Measurements from ENCODE around the gene AP2B1. TPM values are rescaled to one million over a fixed set of nuclear protein-coding genes. Genes with fewer than 3 reads are reported as not detected.
"Not testable (repeated sequence)": the region's sequence is repeated elsewhere in the genome, so short reads cannot be mapped to it uniquely, and the experiment has no call there.

Gene AP2B1
- total and polyA plus RNA-seq, 2 experiments from 2014 or later = 76.1 to 87.0 TPM

DNA sequence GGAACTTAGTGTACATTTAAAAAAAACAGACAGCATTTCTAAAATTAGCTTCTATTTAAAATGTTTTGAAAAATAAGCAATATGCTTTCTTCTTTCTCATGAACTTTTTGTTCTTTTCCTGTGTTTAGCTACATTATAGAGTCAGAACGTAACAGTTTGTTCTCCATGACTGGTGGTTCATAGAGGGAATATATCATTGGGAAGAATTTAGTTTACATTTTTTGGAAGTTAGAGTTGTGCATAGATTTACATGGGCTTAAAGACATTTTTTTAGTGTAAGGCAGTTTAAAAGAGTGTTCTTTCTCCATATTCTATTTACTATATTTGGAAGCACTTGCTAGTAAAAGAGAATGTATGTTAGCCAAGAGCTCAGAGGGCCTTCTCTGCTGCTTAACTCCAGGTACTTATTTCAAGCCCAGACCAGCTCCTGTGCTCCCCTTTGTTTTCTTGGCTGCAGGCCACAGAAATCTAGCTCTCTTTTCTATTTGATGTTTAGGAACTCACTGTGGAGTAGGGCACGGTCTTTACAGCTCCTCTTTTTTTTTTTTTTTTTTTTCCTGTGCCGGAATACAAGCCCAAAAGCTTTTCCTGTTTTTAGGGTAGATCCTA, 20.2 kb downstream of the AP2B1 start:
- no peak overlapping the region for H3K4me2 ChIP-seq
- no peaks in the 10 kb centered on the region for H3K9me2 ChIP-seq (replicated peaks; ENCODE audit: insufficient read depth)
- no peaks in the 10 kb centered on the region for H4K20me1 ChIP-seq (ENCODE audit: insufficient read depth, poor library complexity, severe bottlenecking)
- H3K27me3 ChIP-seq = no peaks in the 10 kb centered on the region
- TF ChIP-seq EZH2phosphoT487 (IDR thresholded peaks at IDR 0.05; ENCODE audit: low read depth, severe bottlenecking, unreplicated experiment) (no peak), CTCF (IDR thresholded peaks at IDR 0.05; ENCODE audit: poor library complexity) (no peak), EZH2 (IDR thresholded peaks at IDR 0.05; ENCODE audit: borderline replicate concordance) (no peak)
- no peak for DNase-seq (ENCODE audit: low spot score)
- no peaks in the 10 kb centered on the region for H3K36me3 ChIP-seq (replicated peaks; ENCODE audit: insufficient read depth, low read depth)
- no peak overlapping the region for H3K4me3 ChIP-seq
- no peak overlapping the region for H2AFZ ChIP-seq
- no peaks in the 10 kb centered on the region for H3K79me2 ChIP-seq
- peak overlapping the region; percentile 2 for H3K27ac ChIP-seq
- no peaks in the 10 kb centered on the region for H3K4me1 ChIP-seq (ENCODE audit: insufficient read depth)
- H3K9me3 ChIP-seq (ENCODE audit: low read depth) = no peaks in the 10 kb centered on the region
- WGBS (ENCODE audit: low lambda C conversion rate, missing lambda C conversion rate) = 82% methylated on average over 3 of the region's 3 CpGs

DNA sequence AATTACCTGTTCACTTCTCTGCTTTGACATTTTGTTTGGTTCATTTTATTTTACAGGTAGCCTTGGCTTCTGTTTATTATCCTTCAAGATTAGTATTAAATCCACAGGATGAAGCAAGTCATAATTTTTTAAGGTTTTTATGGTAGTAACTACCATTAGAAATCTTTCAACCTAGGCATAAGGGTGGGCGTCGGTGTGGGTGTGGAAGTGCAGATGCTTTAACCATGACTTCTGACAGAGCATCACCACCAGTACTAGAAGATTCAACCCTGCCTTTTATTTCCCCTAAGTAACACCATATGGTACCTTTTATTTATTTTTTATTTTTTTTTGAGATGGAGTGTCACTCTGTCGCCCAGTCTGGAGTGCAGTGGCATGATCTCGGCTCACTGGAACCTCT, 22.7 kb downstream of the AP2B1 start:
- H2AFZ ChIP-seq = no peak overlapping the region
- no peaks in the 10 kb centered on the region for H3K27me3 ChIP-seq
- no peak for DNase-seq (ENCODE audit: low spot score)
- H3K36me3 ChIP-seq (replicated peaks; ENCODE audit: insufficient read depth, low read depth) = no peaks in the 10 kb centered on the region
- H4K20me1 ChIP-seq (ENCODE audit: insufficient read depth, poor library complexity, severe bottlenecking) = peaks cover 3% of the 10 kb centered on the region
- H3K4me3 ChIP-seq = no peak overlapping the region
- H3K4me1 ChIP-seq (ENCODE audit: insufficient read depth) = no peaks in the 10 kb centered on the region
- no peak overlapping the region for H3K27ac ChIP-seq
- H3K79me2 ChIP-seq = peaks cover 12% of the 10 kb centered on the region
- no peak for TF ChIP-seq CTCF (IDR thresholded peaks at IDR 0.05; ENCODE audit: poor library complexity)
- no peak for TF ChIP-seq EZH2 (IDR thresholded peaks at IDR 0.05; ENCODE audit: borderline replicate concordance)
- no peak for TF ChIP-seq EZH2phosphoT487 (IDR thresholded peaks at IDR 0.05; ENCODE audit: low read depth, severe bottlenecking, unreplicated experiment)
- no peak overlapping the region for H3K4me2 ChIP-seq
- H3K9me2 ChIP-seq (replicated peaks; ENCODE audit: insufficient read depth) = no peaks in the 10 kb centered on the region
- 99% methylated on average over 4 of the region's 4 CpGs for whole genome bisulfite sequencing (ENCODE audit: low lambda C conversion rate, missing lambda C conversion rate)
- H3K9me3 ChIP-seq (ENCODE audit: low read depth) = no peaks in the 10 kb centered on the region

DNA sequence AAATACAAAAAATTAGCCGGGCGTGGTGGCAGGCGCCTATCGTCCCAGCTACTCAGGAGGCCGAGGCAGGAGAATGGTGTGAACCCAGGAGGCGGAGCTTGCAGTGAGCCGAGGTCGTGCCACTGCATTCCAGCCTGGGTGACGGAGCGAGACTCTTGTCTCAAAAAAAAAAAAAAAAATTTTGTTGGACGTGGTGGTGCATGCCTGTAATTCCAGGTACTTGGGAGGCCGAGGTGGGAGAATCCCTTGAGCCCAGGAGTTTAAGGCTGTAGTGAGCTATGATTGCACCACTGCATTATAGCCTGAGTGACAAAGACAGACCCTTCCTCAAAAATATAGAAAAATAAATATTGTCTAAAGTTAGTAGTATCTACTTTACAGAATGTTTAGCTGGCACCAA, 23.6 kb downstream of the AP2B1 start:
- not testable (repeated sequence) for H3K27ac ChIP-seq; H3K9me3 ChIP-seq (ENCODE audit: low read depth); H3K4me2 ChIP-seq; H2AFZ ChIP-seq; H4K20me1 ChIP-seq (ENCODE audit: insufficient read depth, poor library complexity, severe bottlenecking); H3K9me2 ChIP-seq (replicated peaks; ENCODE audit: insufficient read depth); H3K27me3 ChIP-seq; H3K4me1 ChIP-seq (ENCODE audit: insufficient read depth); H3K4me3 ChIP-seq; DNase-seq (ENCODE audit: low spot score); H3K36me3 ChIP-seq (replicated peaks; ENCODE audit: insufficient read depth, low read depth)
- peaks cover 12% of the 10 kb centered on the region for H3K79me2 ChIP-seq
- WGBS (ENCODE audit: low lambda C conversion rate, missing lambda C conversion rate) = 91% methylated on average over 12 of the region's 12 CpGs

DNA sequence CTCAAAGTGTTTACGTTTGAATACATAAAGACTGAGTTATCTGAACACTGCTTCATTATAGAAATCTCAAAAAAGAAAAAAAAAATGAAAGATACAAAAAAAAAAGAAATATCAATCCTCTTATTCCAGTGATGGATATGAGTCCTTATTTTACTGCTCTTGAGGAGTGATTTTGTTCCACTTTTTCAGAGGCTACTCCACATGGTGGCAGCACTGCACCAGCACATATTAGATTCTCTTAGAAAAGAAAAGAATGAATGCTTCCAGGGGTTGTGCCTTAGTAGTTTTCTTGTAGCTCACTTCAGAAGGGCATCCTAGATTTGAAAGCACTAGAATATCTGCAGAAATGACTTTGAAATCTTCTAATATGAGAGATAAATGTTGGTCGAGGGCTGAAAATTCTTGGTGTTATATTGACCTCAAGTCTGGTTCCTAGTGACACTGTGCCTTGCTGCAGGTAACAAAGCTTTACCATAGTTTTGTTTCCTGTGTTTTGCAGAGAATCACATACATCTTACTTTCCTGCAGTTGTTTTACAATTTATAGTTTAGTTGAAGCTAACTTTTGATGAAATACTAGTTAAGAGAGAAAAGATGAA, 25.9 kb downstream of the AP2B1 start:
- no peaks in the 10 kb centered on the region for H3K9me2 ChIP-seq (replicated peaks; ENCODE audit: insufficient read depth)
- peaks cover 9% of the 10 kb centered on the region for H4K20me1 ChIP-seq (ENCODE audit: insufficient read depth, poor library complexity, severe bottlenecking)
- no peaks in the 10 kb centered on the region for H3K4me1 ChIP-seq (ENCODE audit: insufficient read depth)
- DNase-seq (ENCODE audit: low spot score) = peak; percentile 61
- 52% methylated on average over 2 of the region's 2 CpGs for WGBS (ENCODE audit: low lambda C conversion rate, missing lambda C conversion rate)
- H2AFZ ChIP-seq = no peak overlapping the region
- no peaks in the 10 kb centered on the region for H3K27me3 ChIP-seq
- no peak for TF ChIP-seq EZH2 (IDR thresholded peaks at IDR 0.05; ENCODE audit: borderline replicate concordance)
- TF ChIP-seq EZH2phosphoT487 (IDR thresholded peaks at IDR 0.05; ENCODE audit: low read depth, severe bottlenecking, unreplicated experiment) = no peak
- peak; percentile 81 for TF ChIP-seq CTCF (IDR thresholded peaks at IDR 0.05; ENCODE audit: poor library complexity)
- H3K4me3 ChIP-seq = no peak overlapping the region
- H3K9me3 ChIP-seq (ENCODE audit: low read depth) = no peaks in the 10 kb centered on the region
- no peak overlapping the region for H3K27ac ChIP-seq
- H3K36me3 ChIP-seq (replicated peaks; ENCODE audit: insufficient read depth, low read depth) = no peaks in the 10 kb centered on the region
- H3K4me2 ChIP-seq = no peak overlapping the region
- H3K79me2 ChIP-seq = peaks cover 15% of the 10 kb centered on the region
